Measurements from ENCODE around the gene CHST12. TPM values are rescaled to one million over a fixed set of nuclear protein-coding genes. Genes with fewer than 3 reads are reported as not detected.

Gene CHST12
- total RNA-seq, 1 donor from 2014 or later: 29.8 TPM

GRCh38 chr7:2402687-2403013, 761 bp upstream of the CHST12 start:
- Histone ChIP-seq H3K27ac (no peak overlapping the region), H3K4me1 (peaks cover 49% of the 10 kb centered on the region), H3K4me3 (peak overlapping the region; percentile 89), H3K36me3 (no peaks in the 10 kb centered on the region), H3K9me3 (no peaks in the 10 kb centered on the region), H3K27me3 (no peaks in the 10 kb centered on the region)
- ATAC-seq: no peak
- intact Hi-C loops (cut with DNase I): loop anchor here (10.0 kb wide), 1 partner anchor 542 kb away; no protein-coding TSS in a partner anchor
- TF ChIP-seq, protein P1, sequence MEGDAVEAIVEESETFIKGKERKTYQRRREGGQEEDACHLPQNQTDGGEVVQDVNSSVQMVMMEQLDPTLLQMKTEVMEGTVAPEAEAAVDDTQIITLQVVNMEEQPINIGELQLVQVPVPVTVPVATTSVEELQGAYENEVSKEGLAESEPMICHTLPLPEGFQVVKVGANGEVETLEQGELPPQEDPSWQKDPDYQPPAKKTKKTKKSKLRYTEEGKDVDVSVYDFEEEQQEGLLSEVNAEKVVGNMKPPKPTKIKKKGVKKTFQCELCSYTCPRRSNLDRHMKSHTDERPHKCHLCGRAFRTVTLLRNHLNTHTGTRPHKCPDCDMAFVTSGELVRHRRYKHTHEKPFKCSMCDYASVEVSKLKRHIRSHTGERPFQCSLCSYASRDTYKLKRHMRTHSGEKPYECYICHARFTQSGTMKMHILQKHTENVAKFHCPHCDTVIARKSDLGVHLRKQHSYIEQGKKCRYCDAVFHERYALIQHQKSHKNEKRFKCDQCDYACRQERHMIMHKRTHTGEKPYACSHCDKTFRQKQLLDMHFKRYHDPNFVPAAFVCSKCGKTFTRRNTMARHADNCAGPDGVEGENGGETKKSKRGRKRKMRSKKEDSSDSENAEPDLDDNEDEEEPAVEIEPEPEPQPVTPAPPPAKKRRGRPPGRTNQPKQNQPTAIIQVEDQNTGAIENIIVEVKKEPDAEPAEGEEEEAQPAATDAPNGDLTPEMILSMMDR (IDR thresholded peaks at IDR 0.05): no peak
- DNase-seq: no peak

DNA sequence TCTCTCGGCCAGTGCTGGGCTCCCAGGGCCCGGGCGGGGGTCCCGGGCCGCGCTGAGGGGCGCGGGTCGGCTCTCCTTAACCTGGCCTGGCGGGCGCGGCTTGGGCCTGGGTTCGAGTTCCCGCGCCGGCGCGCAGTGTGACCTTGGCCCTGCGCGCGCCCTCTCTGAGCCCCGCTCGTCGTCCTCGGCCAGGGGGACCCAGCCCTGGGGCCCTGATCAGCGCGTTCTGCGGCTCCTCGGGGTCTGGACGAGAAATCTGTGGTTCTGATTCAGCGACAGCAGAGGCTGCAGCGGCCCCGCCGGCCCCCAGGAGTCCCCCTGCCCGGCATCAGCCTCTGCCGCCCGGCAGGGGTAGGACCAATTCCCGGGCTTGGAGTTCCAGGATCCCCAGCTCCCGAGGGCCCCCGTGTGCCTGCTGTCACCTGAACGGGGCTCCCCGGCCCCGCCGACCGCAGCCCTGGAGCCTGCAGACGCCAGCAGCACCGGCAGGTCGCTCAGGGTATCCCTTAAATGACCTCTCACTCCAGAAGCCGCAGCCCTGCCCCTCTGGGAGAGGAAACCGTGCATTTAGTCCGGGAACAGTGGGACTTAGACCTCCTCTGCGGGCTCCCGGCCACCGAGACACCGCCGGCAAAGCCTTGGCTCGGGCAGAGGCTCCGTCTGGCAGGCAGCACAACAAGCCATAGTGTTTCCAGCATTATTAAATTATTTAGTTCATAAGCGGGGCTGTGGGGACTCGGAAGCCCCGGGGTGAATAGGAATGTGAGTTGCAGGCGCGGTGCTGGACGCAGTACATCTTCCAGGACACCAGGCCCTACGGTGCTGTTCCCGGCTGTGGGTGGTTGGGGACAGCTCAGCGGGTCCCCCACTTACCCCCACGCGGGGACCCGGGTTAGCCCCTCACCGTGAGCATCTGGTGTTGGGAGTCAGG, 572 bp downstream of the CHST12 start:
- Histone ChIP-seq H3K9me3 (no peaks in the 10 kb centered on the region), H3K4me3 (peak overlapping the region; percentile 89), H3K36me3 (no peaks in the 10 kb centered on the region), H3K4me1 (peaks cover 62% of the 10 kb centered on the region), H3K27me3 (no peaks in the 10 kb centered on the region), H3K27ac (peak overlapping the region; percentile 81)
- ATAC-seq (peak; percentile 25), DNase-seq (peak; percentile 75)
- TF ChIP-seq, protein P1 (IDR thresholded peaks at IDR 0.05): peak; percentile 15
- intact Hi-C loops (cut with DNase I): loop anchor here (10.0 kb wide), 1 partner anchor 541 kb away; no protein-coding TSS in a partner anchor

DNA sequence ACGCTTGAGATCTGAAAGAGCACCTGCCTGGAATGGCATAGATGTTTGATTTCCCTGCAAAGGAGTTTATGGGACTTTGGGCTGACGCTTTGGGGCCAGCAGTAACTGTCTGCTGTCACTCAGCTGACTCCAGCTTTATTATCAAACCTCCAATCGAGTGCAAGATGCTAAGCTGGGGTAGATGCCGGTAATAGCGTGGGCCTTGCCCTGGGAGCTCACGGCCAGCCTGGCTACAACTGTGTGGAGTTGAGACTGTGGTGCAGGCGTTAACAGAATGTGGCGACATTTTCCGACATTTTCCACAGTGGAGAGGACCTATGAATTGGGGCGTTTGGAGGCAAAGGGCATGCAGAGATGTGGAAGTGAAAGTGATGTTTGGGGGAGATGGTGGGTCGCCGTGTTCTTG, 1.3 kb downstream of the CHST12 start:
- Histone ChIP-seq H3K4me1 (peaks cover 61% of the 10 kb centered on the region), H3K27me3 (no peaks in the 10 kb centered on the region), H3K4me3 (peak overlapping the region; percentile 89), H3K9me3 (no peaks in the 10 kb centered on the region), H3K27ac (no peak overlapping the region), H3K36me3 (no peaks in the 10 kb centered on the region)
- TF ChIP-seq, protein P1 (IDR thresholded peaks at IDR 0.05): no peak
- no peak for ATAC-seq
- DNase-seq: no peak
- intact Hi-C loops (cut with DNase I): loop anchor here (10.0 kb wide), 1 partner anchor 540 kb away; no protein-coding TSS in a partner anchor

- TF ChIP-seq, protein P1 (IDR thresholded peaks at IDR 0.05): no peak
- H3K4me1 ChIP-seq: peaks cover 60% of the 10 kb centered on the region
- no peak for DNase-seq
- peak overlapping the region; percentile 24 for H3K27ac ChIP-seq
- H3K27me3 ChIP-seq: no peaks in the 10 kb centered on the region
- intact Hi-C loops (cut with DNase I): loop anchor here (10.0 kb wide), 1 partner anchor 540 kb away; no protein-coding TSS in a partner anchor
- peak overlapping the region; percentile 89 for H3K4me3 ChIP-seq
- no peaks in the 10 kb centered on the region for H3K9me3 ChIP-seq
- no peaks in the 10 kb centered on the region for H3K36me3 ChIP-seq
- ATAC-seq: no peak
These were observed 1.8 kb downstream of the CHST12 start for GRCh38 chr7:2405201-2405600.

GRCh38 chr7:2405601-2406345, 2.4 kb downstream of the CHST12 start:
- intact Hi-C loops (cut with DNase I): loop anchor here (10.0 kb wide), 1 partner anchor 539 kb away; no protein-coding TSS in a partner anchor
- Histone ChIP-seq H3K36me3 (no peaks in the 10 kb centered on the region), H3K4me1 (peaks cover 60% of the 10 kb centered on the region), H3K27me3 (no peaks in the 10 kb centered on the region), H3K27ac (peak overlapping the region; percentile 24), H3K4me3 (peak overlapping the region; percentile 89), H3K9me3 (no peaks in the 10 kb centered on the region)
- TF ChIP-seq, protein P1 (IDR thresholded peaks at IDR 0.05): no peak
- DNase-seq (no peak), ATAC-seq (no peak)

All from upper lobe of right lung (tissue), 1 donor.